ENCODE results near the gene SLC23A3. TPM values are rescaled to one million over a fixed set of nuclear protein-coding genes. Genes with fewer than 3 reads are reported as not detected.

Gene SLC23A3
- total RNA-seq, 2 experiments from 2014 or later = 1.1 to 2.3 TPM

DNA sequence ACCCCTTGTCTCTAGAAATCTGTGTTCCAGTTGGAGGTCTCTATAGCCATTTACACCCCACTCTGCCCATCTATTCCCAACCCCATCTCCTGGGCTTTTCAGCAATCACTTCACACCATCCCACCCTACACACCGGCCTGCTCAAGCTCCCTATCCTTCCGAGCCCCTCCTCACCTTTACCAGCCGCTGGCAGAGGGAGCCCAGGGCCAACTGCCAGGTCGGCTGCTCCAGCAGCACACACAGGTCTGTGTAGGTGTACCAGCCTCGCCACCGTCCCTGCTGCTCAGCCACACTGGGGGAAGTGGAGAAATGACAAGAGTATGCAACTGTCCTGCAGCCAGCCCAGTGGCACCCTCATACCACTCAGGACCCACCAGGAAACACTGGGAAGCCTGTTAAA, 3.3 kb upstream of the SLC23A3 start:
- intact Hi-C loops (cut with micrococcal nuclease) = loop anchor here (10.0 kb wide), 3 partner anchors 372 to 888 kb away; partner anchors contain the start of genes CHPF, TMEM198 and TTLL4
- Mint-ChIP-seq H3K36me3 (peaks cover 26% of the 10 kb centered on the region), H3K4me1 (ENCODE audit: low read depth) (peaks cover 35% of the 10 kb centered on the region), H3K27ac (no peak overlapping the region), H3K4me3 (no peak overlapping the region), H3K9me3 (no peaks in the 10 kb centered on the region), H3K27me3 (no peaks in the 10 kb centered on the region)
- ChIA-PET POLR2A (no interaction called here), CTCF (interaction anchor here (1.0 to 3.3 kb wide), 6 partner anchors 9 to 122 kb away, joined by 3 to 27 read pairs (median 4); partner anchors contain the start of gene NHEJ1)
- DNase-seq = no peak

GRCh38 chr2:219172231-219173154, 2.7 kb upstream of the SLC23A3 start:
- POLR2A ChIA-PET = no interaction called here
- CTCF ChIA-PET = interaction anchor here (0.9 to 4.1 kb wide), 14 partner anchors 9 to 137 kb away, joined by 3 to 27 read pairs (median 4); partner anchors contain the start of genes ANKZF1, ATG9A, NHEJ1 and ZFAND2B
- H3K4me1 Mint-ChIP-seq (ENCODE audit: low read depth) = peaks cover 35% of the 10 kb centered on the region
- intact Hi-C loops (cut with micrococcal nuclease) = loop anchor here (10.0 kb wide), 3 partner anchors 372 to 888 kb away; partner anchors contain the start of genes CHPF, TMEM198 and TTLL4
- H3K27ac Mint-ChIP-seq = peak overlapping the region; percentile 54
- no peaks in the 10 kb centered on the region for H3K27me3 Mint-ChIP-seq
- no peak overlapping the region for H3K4me3 Mint-ChIP-seq
- no peaks in the 10 kb centered on the region for H3K9me3 Mint-ChIP-seq
- H3K36me3 Mint-ChIP-seq = peaks cover 24% of the 10 kb centered on the region
- no peak for DNase-seq

DNA sequence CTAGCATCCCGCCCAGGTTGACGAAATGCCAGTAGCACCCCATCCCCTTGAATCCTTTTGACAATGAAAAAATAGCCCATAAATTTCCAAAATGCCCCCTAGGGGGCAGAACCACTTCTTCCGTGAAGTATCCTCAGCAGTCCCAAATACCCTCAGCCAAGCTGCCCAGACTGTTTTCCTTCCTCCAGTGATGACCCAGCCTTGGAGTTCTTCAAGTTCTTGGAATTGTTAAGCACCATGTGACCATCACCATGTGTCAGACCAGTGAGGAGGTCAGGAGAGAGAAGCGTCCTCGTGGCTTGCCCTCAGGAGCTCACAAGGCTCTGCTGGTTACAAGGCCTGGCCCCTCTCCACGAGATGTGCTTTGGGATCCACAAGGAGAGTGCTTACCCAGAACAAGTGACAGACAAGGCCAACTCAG, 1.4 kb upstream of the SLC23A3 start:
- DNase-seq = peak; percentile 27
- Mint-ChIP-seq H3K4me3 (no peak overlapping the region), H3K36me3 (peaks cover 23% of the 10 kb centered on the region), H3K4me1 (ENCODE audit: low read depth) (peaks cover 35% of the 10 kb centered on the region), H3K9me3 (no peaks in the 10 kb centered on the region), H3K27ac (peak overlapping the region; percentile 54), H3K27me3 (no peaks in the 10 kb centered on the region)
- ChIA-PET POLR2A (no interaction called here), CTCF (interaction anchor here (0.6 to 4.1 kb wide), 27 partner anchors 8 to 400 kb away, joined by 3 to 27 read pairs (median 4); partner anchors contain the start of genes ANKZF1, ATG9A, NHEJ1 and ZFAND2B)
- intact Hi-C loops (cut with micrococcal nuclease) = loop anchor here (10.0 kb wide), 3 partner anchors 374 to 886 kb away; partner anchors contain the start of genes CHPF, TMEM198 and TTLL4

DNA sequence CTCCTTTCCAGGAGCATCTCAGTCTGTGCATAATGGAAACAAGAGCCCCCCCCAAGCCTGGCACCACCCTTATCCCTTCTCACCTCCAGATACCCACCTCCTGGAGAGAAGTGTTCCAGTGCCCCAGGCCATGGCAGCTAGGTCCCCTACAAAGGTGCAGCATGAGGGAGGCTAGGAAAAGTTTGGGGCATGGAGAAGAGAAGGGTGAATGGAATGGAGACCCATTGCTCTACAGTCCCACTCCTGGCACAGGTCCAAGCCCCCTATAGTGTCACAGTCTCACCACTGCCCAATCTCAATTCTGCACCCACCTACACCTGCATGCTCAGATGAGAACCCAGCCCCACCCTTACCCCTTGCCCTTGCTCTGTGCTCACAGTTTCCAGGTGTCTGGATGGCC, 897 bp downstream of the SLC23A3 start:
- Mint-ChIP-seq H3K4me3 (no peak overlapping the region), H3K27ac (no peak overlapping the region), H3K36me3 (peaks cover 14% of the 10 kb centered on the region), H3K9me3 (no peaks in the 10 kb centered on the region), H3K4me1 (ENCODE audit: low read depth) (peaks cover 14% of the 10 kb centered on the region), H3K27me3 (no peaks in the 10 kb centered on the region)
- ChIA-PET CTCF (interaction anchor here (4.1 kb wide), 1 partner anchor 126 kb away, joined by 17 read pairs; no protein-coding TSS in a partner anchor), POLR2A (no interaction called here)
- no peak for DNase-seq
- intact Hi-C loops (cut with micrococcal nuclease) = no loop called here

- POLR2A ChIA-PET = no interaction called here
- Mint-ChIP-seq H3K27me3 (no peaks in the 10 kb centered on the region), H3K4me1 (ENCODE audit: low read depth) (peaks cover 13% of the 10 kb centered on the region), H3K36me3 (peaks cover 13% of the 10 kb centered on the region), H3K4me3 (no peak overlapping the region), H3K27ac (no peak overlapping the region), H3K9me3 (no peaks in the 10 kb centered on the region)
- CTCF ChIA-PET = no interaction called here
- intact Hi-C loops (cut with micrococcal nuclease) = no loop called here
- no peak for DNase-seq
These were observed 1.3 kb downstream of the SLC23A3 start for GRCh38 chr2:219168526-219168925.

GRCh38 chr2:219167997-219168396, 1.8 kb downstream of the SLC23A3 start:
- DNase-seq = no peak
- Mint-ChIP-seq H3K27ac (no peak overlapping the region), H3K9me3 (no peaks in the 10 kb centered on the region), H3K4me1 (ENCODE audit: low read depth) (peaks cover 13% of the 10 kb centered on the region), H3K4me3 (no peak overlapping the region), H3K36me3 (peaks cover 10% of the 10 kb centered on the region), H3K27me3 (no peaks in the 10 kb centered on the region)
- intact Hi-C loops (cut with micrococcal nuclease) = no loop called here
- POLR2A ChIA-PET = no interaction called here
- CTCF ChIA-PET = no interaction called here

DNA sequence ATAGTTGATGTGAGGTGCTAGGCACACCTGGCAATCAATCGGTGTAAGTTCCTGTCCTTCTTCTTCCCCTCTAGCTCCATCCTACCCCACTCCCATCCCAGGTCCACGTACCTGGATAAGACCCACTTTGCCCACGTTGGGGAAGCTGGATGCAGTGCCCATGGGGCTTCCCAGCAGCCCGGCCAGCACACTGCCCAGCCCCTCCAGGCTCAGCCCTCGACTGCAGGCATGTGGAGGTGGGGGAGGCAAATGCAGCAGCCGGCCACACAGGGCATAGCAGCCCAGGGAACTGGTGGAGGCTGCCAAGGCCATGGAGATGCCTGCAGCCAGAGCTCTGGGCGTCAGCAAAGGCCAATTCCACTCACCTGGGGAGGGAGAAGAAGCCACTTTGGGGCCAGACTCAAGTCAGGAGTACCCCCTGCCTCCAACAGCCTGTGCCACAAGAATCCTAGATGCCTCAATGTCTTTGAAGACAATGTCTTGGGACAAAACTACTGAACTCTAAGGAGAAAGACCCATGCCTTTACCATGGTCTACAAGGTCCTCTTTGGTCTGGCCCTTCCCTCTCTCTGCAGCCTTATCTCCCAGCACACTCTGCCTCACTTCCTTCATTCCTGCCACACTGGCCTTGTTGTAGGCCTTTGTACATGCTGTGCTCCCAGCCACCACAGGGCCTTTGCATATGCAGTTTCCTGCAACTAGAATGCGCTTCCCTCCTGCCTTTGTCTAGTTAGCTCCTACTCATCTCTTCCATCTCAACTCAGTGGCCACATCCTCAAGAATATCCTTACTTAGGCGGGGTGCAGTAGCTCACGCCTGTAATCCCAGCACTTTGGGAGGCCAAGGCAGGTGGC, 4.5 kb downstream of the SLC23A3 start:
- Mint-ChIP-seq H3K4me1 (ENCODE audit: low read depth) (peaks cover 8% of the 10 kb centered on the region), H3K4me3 (no peak overlapping the region), H3K36me3 (peaks cover 2% of the 10 kb centered on the region), H3K27me3 (no peaks in the 10 kb centered on the region), H3K9me3 (no peaks in the 10 kb centered on the region), H3K27ac (no peak overlapping the region)
- intact Hi-C loops (cut with micrococcal nuclease) = no loop called here
- ChIA-PET CTCF (interaction anchor here (1.1 to 1.8 kb wide), 5 partner anchors 11 to 130 kb away, joined by 3 to 9 read pairs (median 4); partner anchors contain the start of gene CNPPD1), POLR2A (interaction anchor here (1.2 to 1.8 kb wide), 2 partner anchors 11 kb away, joined by 6 to 8 read pairs; partner anchors contain the start of gene CNPPD1)
- no peak for DNase-seq

DNA sequence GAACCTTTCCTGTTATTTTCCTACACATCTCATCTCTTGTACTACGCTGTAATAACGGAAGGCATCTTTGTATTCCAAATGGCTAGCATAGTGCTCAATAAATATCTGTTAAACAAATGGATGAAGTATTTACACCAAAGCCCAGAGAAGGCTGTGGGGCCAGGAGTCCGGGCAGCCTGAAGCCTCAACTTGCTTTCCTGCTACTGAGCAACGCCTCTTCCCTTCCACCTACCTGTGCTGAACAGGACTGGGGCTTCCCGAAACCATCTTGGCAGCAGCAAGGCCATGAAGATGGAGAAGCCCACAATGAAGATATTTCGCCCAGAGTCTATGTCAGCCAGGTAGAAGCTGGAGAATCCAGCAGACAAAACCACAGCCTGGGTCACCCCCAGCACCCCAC, 6.7 kb downstream of the SLC23A3 start:
- no peak overlapping the region for H3K4me3 Mint-ChIP-seq
- H3K36me3 Mint-ChIP-seq = peaks cover 2% of the 10 kb centered on the region
- DNase-seq = no peak
- no peaks in the 10 kb centered on the region for H3K9me3 Mint-ChIP-seq
- peaks cover 14% of the 10 kb centered on the region for H3K4me1 Mint-ChIP-seq (ENCODE audit: low read depth)
- ChIA-PET POLR2A (no interaction called here), CTCF (interaction anchor here (0.9 to 1.4 kb wide), 3 partner anchors 8 to 114 kb away, joined by 3 to 4 read pairs (median 3); no protein-coding TSS in a partner anchor)
- intact Hi-C loops (cut with micrococcal nuclease) = no loop called here
- no peaks in the 10 kb centered on the region for H3K27me3 Mint-ChIP-seq
- no peak overlapping the region for H3K27ac Mint-ChIP-seq

GRCh38 chr2:219161097-219161496, 8.7 kb downstream of the SLC23A3 start:
- CTCF ChIA-PET = interaction anchor here (1.1 to 5.4 kb wide), 2 partner anchors 10 to 137 kb away, joined by 3 to 136 read pairs; no protein-coding TSS in a partner anchor
- DNase-seq = no peak
- Mint-ChIP-seq H3K36me3 (peaks cover 6% of the 10 kb centered on the region), H3K27me3 (no peaks in the 10 kb centered on the region), H3K4me1 (ENCODE audit: low read depth) (peaks cover 14% of the 10 kb centered on the region), H3K27ac (peak overlapping the region; percentile 92), H3K9me3 (no peaks in the 10 kb centered on the region), H3K4me3 (peak overlapping the region; percentile 87)
- intact Hi-C loops (cut with micrococcal nuclease) = no loop called here
- POLR2A ChIA-PET = interaction anchor here (0.6 kb wide), 1 partner anchor 69 kb away, joined by 3 read pairs; no protein-coding TSS in a partner anchor

DNA sequence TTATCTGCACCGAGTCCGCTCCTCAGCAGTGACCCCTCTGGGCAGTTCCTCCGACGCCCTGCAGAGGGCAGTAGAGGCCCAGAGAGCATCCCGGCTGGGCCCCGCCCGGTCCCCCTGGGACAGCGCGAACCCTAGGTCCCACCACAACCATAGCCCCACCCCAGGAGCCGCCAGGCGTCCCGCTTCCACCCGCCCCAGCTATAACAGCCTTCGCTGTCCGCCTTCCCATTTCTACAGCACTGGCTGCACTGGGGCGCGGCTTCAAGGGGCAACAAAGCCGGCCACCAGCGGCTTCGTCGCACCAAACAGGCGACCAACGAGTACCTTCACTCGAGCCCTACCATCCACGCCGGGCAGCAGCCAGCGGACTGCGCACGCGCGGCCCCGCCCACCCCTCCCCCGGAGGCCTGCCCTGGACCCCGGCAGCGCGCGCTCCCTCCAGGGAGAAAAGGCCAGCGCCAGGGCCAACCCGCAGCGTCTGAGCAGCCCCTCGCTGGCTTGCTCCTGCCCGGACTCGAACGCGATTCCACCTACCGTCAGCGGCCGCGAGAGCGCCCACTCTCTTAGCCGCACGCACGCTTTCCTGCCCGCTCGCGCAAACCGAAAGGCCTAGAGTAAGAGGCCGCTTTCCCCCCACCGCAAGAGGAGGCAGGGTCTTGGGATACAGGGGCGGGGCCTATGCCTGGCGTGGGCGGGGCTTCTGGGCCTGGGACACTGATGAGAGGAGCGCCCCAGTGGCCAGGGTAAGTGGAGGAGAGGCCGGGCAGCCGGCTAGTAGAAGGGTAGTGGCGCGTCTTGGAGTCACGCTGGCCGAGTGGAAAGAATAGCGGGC, 9.4 kb downstream of the SLC23A3 start, which contains the start of gene NHEJ1:
NHEJ1 (minus strand) TSS at position 630 of the 832 bp plus-strand sequence. CDS start 2,453 bp downstream, outside the sequence.
- Mint-ChIP-seq H3K9me3 (no peaks in the 10 kb centered on the region), H3K27me3 (no peaks in the 10 kb centered on the region), H3K4me1 (ENCODE audit: low read depth) (peaks cover 14% of the 10 kb centered on the region), H3K36me3 (peaks cover 6% of the 10 kb centered on the region), H3K4me3 (peak within 1 kb of the TSS; percentile 87), H3K27ac (peak within 1 kb of the TSS; percentile 92)
- POLR2A ChIA-PET = interaction anchor here (1.0 to 2.0 kb wide), 4 partner anchors 16 to 135 kb away, joined by 3 to 5 read pairs (median 4); partner anchors contain the start of genes CNPPD1 and ZFAND2B
- intact Hi-C loops (cut with micrococcal nuclease) = loop anchor here (1.0 kb wide), 9 partner anchors 17 to 228 kb away; partner anchors contain the start of genes DNAJB2, GLB1L, STK16 and TUBA4A
- CTCF ChIA-PET = interaction anchor here (1.1 to 5.4 kb wide), 20 partner anchors 11 to 284 kb away, joined by 3 to 136 read pairs (median 6); partner anchors contain the start of genes ANKZF1, ATG9A, CNPPD1 and TUBA4A
- peak; percentile 96 for DNase-seq
